Neural crest cell (in vitro differentiated cells): ENCODE data around the gene EHF. TPM values are rescaled to one million over a fixed set of nuclear protein-coding genes. Genes with fewer than 3 reads are reported as not detected.

ENCODE experiments used
- DNase-seq: peaks from one replicate; pipeline ENCODE4 v3.0.0; 2021; ENCODE audit warnings: low read depth, mixed read lengths, low spot score
- H3K27ac Mint-ChIP-seq: one replicate; pipeline ENCODE4 v1.8.0; 2021; ENCODE audit warnings: mild to moderate bottlenecking, mixed read lengths; ENCODE audit not compliant: unreplicated experiment
- H3K27me3 Mint-ChIP-seq: 2 replicates; pipeline ENCODE4 v1.8.0; 2021; ENCODE audit warnings: low read depth, mild to moderate bottlenecking, mixed read lengths
- H3K36me3 Mint-ChIP-seq: 2 replicates; pipeline ENCODE4 v1.8.0; 2021; ENCODE audit warnings: low read depth, mild to moderate bottlenecking, mixed read lengths
- H3K4me1 Mint-ChIP-seq: 2 replicates; pipeline ENCODE4 v1.8.0; 2021; ENCODE audit warnings: mixed read lengths
- H3K4me3 Mint-ChIP-seq: one replicate; pipeline ENCODE4 v1.8.0; 2021; ENCODE audit warnings: mild to moderate bottlenecking, mixed read lengths
- H3K9me3 Mint-ChIP-seq: 2 replicates; pipeline ENCODE4 v1.8.0; 2021; ENCODE audit warnings: mixed read lengths
- CTCF ChIP-seq: fragments of 200-600 bp; sonication (generic); conservative IDR thresholded peaks from 2 replicates; pipeline ENCODE4 v1.5.0; 2021; ENCODE audit warnings: antibody characterized with exemption, mild to moderate bottlenecking
- total RNA-seq: library from RNA; stranded (reverse); gene quantifications from 2 replicates; pipeline ENCODE4 v1.2.1, GENCODE V29; 2021

Gene EHF
- total RNA-seq, 1 donor from 2014 or later: not detected

DNA sequence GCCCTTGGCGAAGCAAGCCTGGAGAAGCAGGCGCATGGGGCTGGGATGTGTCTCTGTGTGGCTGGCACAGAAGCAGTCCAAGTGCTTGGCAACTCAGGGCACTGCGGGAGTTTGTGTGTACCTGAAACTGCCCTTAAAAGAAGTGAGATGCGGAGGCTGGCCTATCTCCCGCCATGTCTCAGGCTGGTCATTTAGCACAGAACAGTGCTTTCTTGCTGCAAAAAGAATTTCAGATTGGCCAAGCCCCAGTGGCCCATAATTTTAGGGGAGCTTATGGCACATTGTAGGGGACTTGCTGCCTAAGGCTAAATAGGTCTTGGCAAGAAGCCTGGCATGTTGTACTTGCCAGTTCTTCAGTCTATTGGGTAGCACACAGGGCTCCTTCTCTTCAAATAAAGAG lies 16.4 kb downstream of the EHF start:
- Mint-ChIP-seq H3K9me3 (no peaks in the 10 kb centered on the region), H3K27ac (no peak overlapping the region), H3K4me1 (peaks cover 7% of the 10 kb centered on the region), H3K27me3 (no peaks in the 10 kb centered on the region), H3K36me3 (no peaks in the 10 kb centered on the region), H3K4me3 (no peak overlapping the region)
- TF ChIP-seq CTCF: no peak
- no peak for DNase-seq

- H3K4me1 Mint-ChIP-seq: no peaks in the 10 kb centered on the region
- H3K27me3 Mint-ChIP-seq: no peaks in the 10 kb centered on the region
- H3K27ac Mint-ChIP-seq: no peak overlapping the region
- no peaks in the 10 kb centered on the region for H3K36me3 Mint-ChIP-seq
- no peak overlapping the region for H3K4me3 Mint-ChIP-seq
- no peak for TF ChIP-seq CTCF
- H3K9me3 Mint-ChIP-seq: no peaks in the 10 kb centered on the region
- DNase-seq: no peak
These were observed 18.0 kb downstream of the EHF start for GRCh38 chr11:34638897-34639296.

GRCh38 chr11:34639545-34639944 lies 18.7 kb downstream of the EHF start:
- H3K27ac Mint-ChIP-seq: no peak overlapping the region
- H3K9me3 Mint-ChIP-seq: no peaks in the 10 kb centered on the region
- no peak for DNase-seq
- H3K36me3 Mint-ChIP-seq: no peaks in the 10 kb centered on the region
- no peaks in the 10 kb centered on the region for H3K4me1 Mint-ChIP-seq
- H3K4me3 Mint-ChIP-seq: no peak overlapping the region
- no peaks in the 10 kb centered on the region for H3K27me3 Mint-ChIP-seq
- TF ChIP-seq CTCF: no peak

GRCh38 chr11:34640050-34640923 lies 19.4 kb downstream of the EHF start:
- no peak overlapping the region for H3K27ac Mint-ChIP-seq
- H3K4me1 Mint-ChIP-seq: no peaks in the 10 kb centered on the region
- no peaks in the 10 kb centered on the region for H3K27me3 Mint-ChIP-seq
- H3K9me3 Mint-ChIP-seq: no peaks in the 10 kb centered on the region
- H3K4me3 Mint-ChIP-seq: no peak overlapping the region
- H3K36me3 Mint-ChIP-seq: no peaks in the 10 kb centered on the region
- no peak for TF ChIP-seq CTCF
- no peak for DNase-seq

GRCh38 chr11:34640924-34641275 lies 20.0 kb downstream of the EHF start:
- no peaks in the 10 kb centered on the region for H3K9me3 Mint-ChIP-seq
- no peaks in the 10 kb centered on the region for H3K4me1 Mint-ChIP-seq
- no peaks in the 10 kb centered on the region for H3K27me3 Mint-ChIP-seq
- no peaks in the 10 kb centered on the region for H3K36me3 Mint-ChIP-seq
- no peak for DNase-seq
- no peak overlapping the region for H3K4me3 Mint-ChIP-seq
- TF ChIP-seq CTCF: no peak
- H3K27ac Mint-ChIP-seq: no peak overlapping the region
